ENCODE data around the gene TMEM72. TPM values are rescaled to one million over a fixed set of nuclear protein-coding genes. Genes with fewer than 3 reads are reported as not detected.

TMEM72 gene
- total and polyA plus RNA-seq, 2 experiments from 2014 or later, result not detected

DNA sequence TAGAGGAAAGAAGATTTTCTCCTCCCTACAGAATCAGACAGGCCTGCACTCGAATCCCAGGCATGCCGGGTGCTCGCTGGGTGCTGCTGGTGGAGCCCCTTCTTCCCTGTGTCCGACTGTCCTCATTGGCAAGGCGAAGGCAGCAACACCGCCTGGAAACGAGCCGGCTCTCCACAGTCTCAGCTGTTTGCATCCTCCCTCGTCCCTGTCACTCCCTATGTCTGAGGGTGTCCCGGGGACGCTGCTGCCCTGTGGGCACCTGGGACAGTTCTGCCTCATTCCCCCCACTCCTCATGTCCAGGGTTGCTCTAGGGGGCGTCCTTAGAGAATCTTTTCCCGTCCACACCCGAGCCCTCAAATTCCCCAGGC is 31.6 kb upstream of the TMEM72 start (continued):
- TF ChIP-seq JUNB (IDR thresholded peaks at IDR 0.05; ENCODE audit: unreplicated experiment) (no peak), EZH2phosphoT487 (IDR thresholded peaks at IDR 0.05; ENCODE audit: unreplicated experiment) (no peak), EZH2 (IDR thresholded peaks at IDR 0.05; ENCODE audit: low read depth, unreplicated experiment) (no peak), ZNF331 (CRISPR knock-in tag; IDR thresholded peaks at IDR 0.05; ENCODE audit: low read depth) (no peak), STAT1 (IDR thresholded peaks at IDR 0.05; ENCODE audit: unreplicated experiment) (no peak), CREB1 (CRISPR knock-in tag; IDR thresholded peaks at IDR 0.05; ENCODE audit: low read depth) (no peak), ZNF114 (CRISPR knock-in tag; IDR thresholded peaks at IDR 0.05) (no peak), POLR2AphosphoS5 (IDR thresholded peaks at IDR 0.05; ENCODE audit: low read depth) (no peak)
- TF ChIP-seq, protein P1, sequence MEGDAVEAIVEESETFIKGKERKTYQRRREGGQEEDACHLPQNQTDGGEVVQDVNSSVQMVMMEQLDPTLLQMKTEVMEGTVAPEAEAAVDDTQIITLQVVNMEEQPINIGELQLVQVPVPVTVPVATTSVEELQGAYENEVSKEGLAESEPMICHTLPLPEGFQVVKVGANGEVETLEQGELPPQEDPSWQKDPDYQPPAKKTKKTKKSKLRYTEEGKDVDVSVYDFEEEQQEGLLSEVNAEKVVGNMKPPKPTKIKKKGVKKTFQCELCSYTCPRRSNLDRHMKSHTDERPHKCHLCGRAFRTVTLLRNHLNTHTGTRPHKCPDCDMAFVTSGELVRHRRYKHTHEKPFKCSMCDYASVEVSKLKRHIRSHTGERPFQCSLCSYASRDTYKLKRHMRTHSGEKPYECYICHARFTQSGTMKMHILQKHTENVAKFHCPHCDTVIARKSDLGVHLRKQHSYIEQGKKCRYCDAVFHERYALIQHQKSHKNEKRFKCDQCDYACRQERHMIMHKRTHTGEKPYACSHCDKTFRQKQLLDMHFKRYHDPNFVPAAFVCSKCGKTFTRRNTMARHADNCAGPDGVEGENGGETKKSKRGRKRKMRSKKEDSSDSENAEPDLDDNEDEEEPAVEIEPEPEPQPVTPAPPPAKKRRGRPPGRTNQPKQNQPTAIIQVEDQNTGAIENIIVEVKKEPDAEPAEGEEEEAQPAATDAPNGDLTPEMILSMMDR (conservative IDR thresholded peaks at IDR 0.05; ENCODE audit: low read depth in 2 of 2), result no peak
- TF ChIP-seq, protein P2, sequence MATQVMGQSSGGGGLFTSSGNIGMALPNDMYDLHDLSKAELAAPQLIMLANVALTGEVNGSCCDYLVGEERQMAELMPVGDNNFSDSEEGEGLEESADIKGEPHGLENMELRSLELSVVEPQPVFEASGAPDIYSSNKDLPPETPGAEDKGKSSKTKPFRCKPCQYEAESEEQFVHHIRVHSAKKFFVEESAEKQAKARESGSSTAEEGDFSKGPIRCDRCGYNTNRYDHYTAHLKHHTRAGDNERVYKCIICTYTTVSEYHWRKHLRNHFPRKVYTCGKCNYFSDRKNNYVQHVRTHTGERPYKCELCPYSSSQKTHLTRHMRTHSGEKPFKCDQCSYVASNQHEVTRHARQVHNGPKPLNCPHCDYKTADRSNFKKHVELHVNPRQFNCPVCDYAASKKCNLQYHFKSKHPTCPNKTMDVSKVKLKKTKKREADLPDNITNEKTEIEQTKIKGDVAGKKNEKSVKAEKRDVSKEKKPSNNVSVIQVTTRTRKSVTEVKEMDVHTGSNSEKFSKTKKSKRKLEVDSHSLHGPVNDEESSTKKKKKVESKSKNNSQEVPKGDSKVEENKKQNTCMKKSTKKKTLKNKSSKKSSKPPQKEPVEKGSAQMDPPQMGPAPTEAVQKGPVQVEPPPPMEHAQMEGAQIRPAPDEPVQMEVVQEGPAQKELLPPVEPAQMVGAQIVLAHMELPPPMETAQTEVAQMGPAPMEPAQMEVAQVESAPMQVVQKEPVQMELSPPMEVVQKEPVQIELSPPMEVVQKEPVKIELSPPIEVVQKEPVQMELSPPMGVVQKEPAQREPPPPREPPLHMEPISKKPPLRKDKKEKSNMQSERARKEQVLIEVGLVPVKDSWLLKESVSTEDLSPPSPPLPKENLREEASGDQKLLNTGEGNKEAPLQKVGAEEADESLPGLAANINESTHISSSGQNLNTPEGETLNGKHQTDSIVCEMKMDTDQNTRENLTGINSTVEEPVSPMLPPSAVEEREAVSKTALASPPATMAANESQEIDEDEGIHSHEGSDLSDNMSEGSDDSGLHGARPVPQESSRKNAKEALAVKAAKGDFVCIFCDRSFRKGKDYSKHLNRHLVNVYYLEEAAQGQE (IDR thresholded peaks at IDR 0.05; ENCODE audit: unreplicated experiment), result no peak

DNA sequence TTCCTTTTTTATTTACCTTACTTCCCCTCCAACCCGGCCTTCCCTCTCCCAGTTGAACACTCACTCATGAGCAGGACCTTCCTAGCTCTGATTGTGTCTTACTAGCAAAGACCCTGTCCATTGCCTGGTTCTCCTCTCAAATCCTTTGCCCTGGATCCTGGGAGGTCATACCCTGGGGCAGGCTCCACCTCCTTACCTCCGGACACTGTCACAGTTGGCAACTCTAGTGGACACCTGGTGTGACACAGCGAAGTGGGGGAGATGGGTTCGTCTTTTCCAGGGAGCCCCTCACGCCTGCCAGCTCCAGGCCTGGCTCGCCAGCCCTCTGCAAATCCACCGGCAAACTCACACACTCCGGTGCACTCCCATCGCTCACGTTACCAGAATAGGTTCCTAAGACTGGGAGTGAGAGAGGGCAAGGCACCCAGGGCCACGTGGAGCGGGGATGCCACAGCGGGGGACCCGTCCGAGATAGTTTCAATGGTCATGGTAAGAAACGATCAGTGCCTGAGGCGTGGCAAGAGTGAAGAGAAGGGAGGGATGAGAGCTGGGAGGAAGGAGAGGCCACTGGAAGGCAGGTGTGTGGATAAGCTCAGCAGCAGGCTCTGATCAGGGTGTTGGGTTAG is 30.9 kb upstream of the TMEM72 start:
- no peak for ATAC-seq
- Histone ChIP-seq H3K4me3 (no peak overlapping the region), H4K20me1 (replicated peaks; ENCODE audit: insufficient read depth) (no peaks in the 10 kb centered on the region), H3K9me2 (ENCODE audit: insufficient read depth) (no peaks in the 10 kb centered on the region), H3F3A (replicated peaks; ENCODE audit: low read depth) (no peaks in the 10 kb centered on the region), H3K4me1 (ENCODE audit: insufficient read depth) (peaks cover 9% of the 10 kb centered on the region), H3K27me3 (ENCODE audit: insufficient read depth) (peaks cover 6% of the 10 kb centered on the region; the same call in 1 of the 2 replicates), H3K4me2 (no peak overlapping the region; the same call in 1 of the 2 replicates), H3K36me3 (ENCODE audit: insufficient read depth) (no peaks in the 10 kb centered on the region), H3K79me2 (replicated peaks; ENCODE audit: insufficient read depth) (no peaks in the 10 kb centered on the region), H3K27ac (ENCODE audit: low read depth) (no peak overlapping the region), H2AFZ (no peak overlapping the region)
- Mint-ChIP-seq H3K4me1 (peaks cover 25% of the 10 kb centered on the region), H3K27me3 (ENCODE audit: insufficient read depth, low read depth, poor library complexity) (peaks cover 14% of the 10 kb centered on the region), H3K36me3 (ENCODE audit: low read depth) (no peaks in the 10 kb centered on the region), H3K27ac (no peak overlapping the region), H3K4me3 (peak overlapping the region; percentile 25; the same call in 1 of the 3 replicates), H3K9me3 (no peaks in the 10 kb centered on the region)
- no peak for DNase-seq (ENCODE audit: low spot score)
- TF ChIP-seq, protein P1 (conservative IDR thresholded peaks at IDR 0.05; ENCODE audit: low read depth in 2 of 2), result no peak
- TF ChIP-seq NANOG (IDR thresholded peaks at IDR 0.05; ENCODE audit: borderline replicate concordance), result no peak
- TF ChIP-seq ZNF331 (CRISPR knock-in tag; IDR thresholded peaks at IDR 0.05; ENCODE audit: low read depth), result no peak

Data from GM23338 (cell line).